DMS153 treated with DMSO at 0.1 percent for 48 hours (cell line): ENCODE data around the gene TFF1.

Experiments used
- DNase-seq: peaks from one replicate; lab custom pipeline; 2025; ENCODE audit not compliant: unreplicated experiment; lab: John Stamatoyannopoulos, UW

Gene TFF1

DNA sequence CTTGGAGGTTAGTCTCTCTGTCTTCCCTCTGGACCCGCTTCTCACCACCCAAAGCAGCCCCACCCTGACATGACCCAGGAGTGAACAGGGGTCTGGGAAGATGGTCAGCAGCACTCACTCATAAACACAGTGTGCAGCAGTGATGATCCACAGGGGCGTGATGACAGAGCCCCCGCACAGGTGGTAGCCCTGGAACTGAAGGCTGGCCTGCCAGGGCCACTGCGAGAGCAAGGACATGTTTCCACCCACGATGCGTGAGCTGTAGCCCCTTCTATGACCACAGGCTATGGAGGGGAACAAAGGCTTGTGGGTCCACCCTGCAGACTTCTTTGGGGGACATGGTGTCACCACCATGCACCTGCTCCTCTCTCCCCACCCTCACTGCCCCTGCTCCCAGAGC lies 16.6 kb upstream of the TFF1 start:
- no peak for DNase-seq

DNA sequence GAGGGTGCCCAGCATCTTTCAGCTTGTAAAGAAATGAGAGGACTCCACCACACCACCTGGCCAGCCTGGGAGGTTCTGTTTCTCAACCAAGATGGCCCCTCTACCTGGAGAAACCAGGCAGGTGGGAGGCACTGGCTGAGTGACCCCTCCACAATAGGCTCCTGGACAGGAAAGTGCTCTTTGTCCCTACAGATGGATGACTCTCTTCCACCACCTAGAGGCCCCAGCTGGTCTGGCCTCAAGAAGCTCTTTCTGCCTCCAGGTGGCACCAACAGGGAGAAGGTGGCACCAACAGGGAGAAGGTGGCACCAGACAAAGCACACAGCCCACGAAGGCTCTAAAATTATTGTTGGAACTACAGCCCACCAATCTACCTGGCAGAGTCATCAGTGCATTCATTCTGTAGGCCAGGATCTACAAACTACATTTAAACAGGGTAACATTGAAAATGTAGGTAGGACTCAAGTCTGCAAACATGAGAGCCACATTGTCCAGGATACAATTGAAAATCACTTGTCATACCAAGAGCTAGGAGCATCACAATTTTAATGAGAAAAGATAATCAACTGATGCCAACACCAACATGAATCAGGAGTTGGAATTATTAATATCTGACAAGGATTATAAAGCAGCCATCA lies 15.1 kb upstream of the TFF1 start:
- DNase-seq: peak; percentile 15

DNA sequence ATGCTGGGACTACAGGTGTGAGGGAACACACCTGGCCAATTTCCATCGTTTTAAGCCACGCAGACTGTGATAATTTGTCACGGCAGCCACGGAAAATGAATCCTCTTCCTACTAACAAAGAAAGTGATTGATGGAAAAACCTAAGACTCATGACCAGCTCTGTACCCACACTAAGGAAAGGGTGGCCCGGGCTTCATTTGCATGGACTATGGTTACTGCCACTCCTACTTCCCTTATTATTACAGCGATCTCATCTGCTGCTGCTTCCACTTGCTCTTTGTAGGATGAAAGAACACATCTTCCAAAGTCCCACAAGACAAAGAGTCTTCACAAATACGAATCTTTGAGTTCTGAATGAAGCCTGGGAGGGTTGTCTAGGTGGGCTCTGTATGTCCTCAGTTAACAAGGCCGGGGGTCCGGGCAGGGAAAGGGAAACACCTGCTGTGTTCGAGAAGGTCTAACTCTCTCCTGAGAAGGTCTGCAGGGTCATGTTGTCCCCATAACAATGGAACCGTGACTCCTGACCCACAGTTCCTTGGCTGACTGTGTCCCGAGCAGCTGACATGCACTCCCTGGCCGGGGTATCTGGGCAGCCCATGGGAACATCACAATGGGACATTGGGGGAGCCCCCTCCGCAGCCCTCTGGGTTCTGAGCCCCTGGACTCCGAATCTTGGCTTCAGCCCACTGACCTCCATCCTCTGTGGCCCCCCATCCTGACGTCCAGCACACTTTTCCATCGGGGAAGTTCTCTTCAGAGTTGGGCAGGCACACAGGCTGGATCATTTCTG lies 13.3 kb upstream of the TFF1 start:
- DNase-seq: no peak

DNA sequence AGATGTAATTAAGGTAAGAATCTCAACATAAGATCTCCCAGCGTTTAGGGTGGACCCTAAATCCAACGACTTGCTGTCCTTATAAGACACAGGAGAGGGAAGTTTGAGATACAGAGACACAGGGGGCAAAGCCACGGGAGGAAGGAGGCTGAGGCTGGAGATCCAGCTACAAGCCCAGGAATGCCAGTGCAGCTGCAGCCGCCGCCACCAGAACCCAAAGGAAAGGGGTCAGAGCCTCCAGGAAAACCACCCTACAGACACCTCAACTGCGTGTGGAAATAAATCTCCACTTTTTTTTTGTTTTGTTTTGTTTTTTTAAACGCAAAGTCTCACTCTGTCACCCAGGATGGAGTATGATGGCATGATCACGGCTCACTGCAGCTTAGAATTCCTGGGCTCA lies 12.1 kb upstream of the TFF1 start:
- no peak for DNase-seq

DNA sequence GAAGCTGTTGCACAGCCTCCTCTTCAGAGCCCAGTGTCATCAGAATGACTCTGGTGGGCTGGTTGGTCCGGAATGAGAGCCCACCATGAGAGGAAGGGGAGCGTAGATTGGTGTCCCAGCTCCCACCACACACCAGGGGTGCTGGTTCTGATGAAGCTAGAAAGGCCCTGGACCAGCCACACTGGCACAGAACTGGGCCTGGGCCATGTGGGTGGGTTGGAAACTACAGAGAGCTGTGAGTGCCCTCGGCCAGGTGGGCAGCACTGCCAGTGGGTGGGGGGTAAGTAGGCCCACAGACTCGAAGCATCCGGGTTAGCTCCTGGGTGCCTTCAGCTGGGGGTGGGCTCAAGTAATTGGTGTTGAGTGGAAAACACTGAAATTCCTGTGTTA lies 11.6 kb upstream of the TFF1 start:
- DNase-seq: no peak

GRCh38 chr21:42377211-42377950 lies 11.0 kb upstream of the TFF1 start:
- DNase-seq: no peak

DNA sequence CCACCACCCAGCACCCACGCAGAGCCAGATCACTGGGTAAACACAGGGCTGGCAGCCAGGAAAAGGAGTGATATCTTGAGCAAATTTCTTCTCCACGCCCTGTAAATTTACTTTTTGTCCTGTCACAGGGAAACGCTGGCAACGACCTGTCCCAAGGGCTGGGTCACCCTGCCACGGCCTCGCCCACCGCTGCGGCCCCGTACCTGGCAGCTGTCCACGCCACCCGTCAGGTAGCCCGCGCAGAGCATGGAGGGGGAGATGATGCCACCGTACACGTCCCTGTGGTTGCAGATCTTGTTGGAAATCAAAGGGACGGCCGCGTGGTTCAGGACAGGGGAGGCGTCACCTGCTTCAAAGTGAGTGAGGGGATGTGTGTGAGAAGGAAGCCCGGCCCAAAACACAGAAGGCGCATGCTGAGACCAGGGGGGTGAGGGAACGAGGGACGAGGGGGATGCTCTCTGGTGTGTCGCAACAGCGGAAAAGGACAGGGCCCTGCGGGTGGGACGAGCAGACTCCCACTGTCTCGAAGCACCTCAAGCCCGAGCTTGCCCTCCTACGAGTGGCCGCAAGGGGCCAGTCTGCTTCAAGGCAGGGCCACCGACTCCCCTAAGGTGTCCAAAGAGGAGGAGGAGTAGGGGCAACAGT lies 10.1 kb upstream of the TFF1 start:
- DNase-seq: no peak

GRCh38 chr21:42375966-42376337 lies 9.6 kb upstream of the TFF1 start:
- DNase-seq: no peak

DNA sequence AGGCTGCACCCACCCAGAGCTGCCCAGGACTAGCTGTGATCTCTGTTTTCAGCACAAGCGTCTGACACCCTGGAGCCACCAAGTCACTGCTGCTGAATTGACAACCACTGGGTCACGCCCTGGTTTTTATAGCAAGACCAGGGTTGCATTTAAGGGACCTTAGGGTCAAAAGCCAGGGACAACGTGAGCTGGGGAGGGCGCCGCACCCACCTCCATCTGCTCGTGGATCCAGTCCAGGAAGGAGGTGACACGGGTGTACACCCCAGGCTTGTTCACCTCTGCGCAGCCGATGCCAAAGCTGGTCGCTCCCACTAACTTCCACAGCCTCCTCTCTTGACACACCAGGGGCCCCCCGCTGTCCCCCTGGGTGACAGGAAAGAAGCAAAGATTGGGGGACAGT lies 9.2 kb upstream of the TFF1 start:
- no peak for DNase-seq

DNA sequence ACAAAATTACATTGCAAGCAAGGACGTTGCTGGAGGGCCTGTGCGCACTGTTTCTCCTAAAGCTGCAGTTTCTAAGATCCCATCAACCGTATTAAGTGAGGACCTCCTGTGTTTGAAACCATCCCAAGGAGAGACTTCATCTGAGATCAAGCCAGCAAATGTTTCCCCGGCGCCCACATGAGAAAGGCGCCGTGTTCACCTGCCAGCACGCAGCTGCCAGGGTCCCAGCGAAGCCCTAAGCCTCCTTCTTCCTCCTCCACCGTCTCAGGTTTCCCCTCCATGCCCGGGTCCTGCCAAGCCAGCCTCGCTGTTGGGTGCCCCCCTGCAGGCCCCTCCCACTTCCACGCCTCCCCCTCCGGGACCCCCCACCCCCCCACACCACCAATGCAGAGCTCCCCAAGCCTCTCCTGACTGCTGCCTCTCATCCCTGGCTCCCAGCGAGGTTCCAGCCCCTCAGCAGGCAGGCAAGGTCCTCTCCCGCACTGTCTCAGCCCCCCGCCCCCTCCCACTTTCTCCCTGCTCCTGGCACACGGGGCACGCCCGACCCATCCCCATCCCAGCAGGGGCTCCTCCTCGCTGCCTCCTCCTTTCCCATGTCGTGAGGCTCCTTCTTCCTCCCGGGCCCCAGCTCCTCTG lies 8.6 kb upstream of the TFF1 start:
- no peak for DNase-seq

DNA sequence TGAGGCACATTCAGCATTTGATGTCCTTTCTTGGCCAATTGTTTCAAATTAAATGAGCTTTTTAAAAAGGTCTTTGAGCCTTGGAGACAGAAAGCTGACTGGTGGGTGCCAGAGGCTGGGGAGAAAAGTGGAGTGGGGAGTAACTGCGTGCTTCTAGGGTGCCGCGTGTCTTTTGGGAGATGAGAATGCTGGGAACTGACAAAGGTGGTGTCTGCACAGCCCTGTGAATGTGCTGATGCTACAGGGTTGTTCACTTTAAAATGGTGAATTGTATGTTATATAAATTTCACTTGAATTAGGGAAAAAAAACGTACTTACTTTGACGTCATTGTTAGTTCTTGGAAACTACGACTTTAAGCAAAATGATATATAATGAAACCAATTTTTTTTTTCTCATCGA lies 8.1 kb upstream of the TFF1 start:
- no peak for DNase-seq

DNA sequence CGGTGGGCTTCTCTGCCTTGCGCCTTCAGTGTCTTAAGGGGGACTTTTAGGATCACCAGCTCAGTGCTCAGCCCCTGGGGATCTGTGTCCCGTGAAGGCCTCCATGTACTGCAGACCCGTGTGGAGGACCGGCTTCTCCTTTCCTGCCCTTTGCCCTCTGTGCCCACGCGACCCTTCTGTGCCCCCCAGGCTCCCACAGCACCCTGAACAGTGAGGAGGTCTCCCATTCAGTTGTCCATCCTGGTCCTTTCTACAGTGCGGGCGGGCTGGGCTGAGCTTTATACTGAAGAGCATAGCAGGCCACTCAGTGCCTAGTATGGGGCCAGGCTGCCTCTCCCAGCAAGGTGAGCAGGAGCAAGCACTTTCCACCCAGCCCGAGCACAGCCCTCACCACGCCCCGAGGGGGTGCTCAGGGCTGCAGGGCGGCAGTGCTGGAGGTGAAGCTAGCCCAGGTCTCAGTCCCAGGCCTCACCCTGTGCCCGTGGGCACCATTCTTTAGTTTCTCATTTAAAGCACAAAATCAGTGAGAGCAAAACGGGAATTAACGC lies 7.6 kb upstream of the TFF1 start:
- DNase-seq: no peak

GRCh38 chr21:42373196-42373907 lies 7.0 kb upstream of the TFF1 start:
- DNase-seq: no peak

DNA sequence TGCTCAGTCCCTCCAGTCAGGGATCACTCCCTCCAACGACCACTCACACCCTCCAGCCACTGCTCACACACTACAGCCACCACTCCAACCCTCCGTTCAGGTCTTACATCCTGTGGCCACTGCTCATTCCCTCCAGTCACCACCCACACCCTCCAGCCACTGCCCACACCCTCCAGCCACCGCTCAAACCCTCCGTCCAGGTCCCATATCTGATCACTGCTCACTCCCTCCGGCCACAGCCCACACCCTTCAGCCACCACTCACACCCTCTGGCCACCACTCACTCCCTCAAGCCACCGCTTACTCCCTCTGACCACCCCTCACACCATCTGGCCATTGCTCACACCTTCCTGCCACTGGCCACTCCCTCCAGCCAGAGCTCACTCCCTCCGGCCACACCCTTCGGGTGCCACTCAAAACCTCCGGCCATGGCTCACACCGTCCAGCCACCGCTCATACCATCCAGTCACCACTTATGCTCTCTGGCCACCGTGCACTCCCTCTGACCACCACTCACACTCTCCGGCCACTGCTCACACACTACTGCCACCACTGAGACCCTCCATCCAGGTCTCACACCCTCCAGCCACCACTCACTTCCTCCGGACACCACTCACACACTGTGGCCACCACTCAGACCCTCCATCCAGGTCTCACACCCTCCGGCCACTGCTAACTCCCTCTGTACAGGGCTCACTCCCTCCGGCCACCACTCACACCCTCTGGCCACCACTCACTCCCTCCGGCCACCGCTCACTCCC lies 4.7 kb upstream of the TFF1 start:
- no peak for DNase-seq

DNA sequence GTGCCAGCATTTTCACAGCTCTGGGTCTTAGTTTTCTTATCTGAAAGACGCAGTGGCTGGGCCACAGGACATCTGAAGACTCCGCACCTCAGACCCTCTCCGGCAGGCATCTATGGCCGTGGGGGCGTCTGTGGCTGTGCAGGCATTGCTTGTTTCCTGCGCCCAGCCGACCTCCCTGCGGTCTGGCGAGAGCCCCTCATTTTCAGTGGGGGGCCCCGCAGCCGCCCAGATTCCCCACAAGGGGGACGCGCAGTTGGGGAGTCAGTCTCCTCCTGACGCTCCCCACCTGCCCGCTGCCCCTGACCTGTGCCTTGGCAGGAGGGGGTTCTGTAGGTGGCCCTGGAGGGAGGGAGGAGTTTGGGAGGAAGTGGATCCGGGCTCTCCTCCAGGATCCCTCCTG lies 3.5 kb upstream of the TFF1 start:
- DNase-seq: no peak

DNA sequence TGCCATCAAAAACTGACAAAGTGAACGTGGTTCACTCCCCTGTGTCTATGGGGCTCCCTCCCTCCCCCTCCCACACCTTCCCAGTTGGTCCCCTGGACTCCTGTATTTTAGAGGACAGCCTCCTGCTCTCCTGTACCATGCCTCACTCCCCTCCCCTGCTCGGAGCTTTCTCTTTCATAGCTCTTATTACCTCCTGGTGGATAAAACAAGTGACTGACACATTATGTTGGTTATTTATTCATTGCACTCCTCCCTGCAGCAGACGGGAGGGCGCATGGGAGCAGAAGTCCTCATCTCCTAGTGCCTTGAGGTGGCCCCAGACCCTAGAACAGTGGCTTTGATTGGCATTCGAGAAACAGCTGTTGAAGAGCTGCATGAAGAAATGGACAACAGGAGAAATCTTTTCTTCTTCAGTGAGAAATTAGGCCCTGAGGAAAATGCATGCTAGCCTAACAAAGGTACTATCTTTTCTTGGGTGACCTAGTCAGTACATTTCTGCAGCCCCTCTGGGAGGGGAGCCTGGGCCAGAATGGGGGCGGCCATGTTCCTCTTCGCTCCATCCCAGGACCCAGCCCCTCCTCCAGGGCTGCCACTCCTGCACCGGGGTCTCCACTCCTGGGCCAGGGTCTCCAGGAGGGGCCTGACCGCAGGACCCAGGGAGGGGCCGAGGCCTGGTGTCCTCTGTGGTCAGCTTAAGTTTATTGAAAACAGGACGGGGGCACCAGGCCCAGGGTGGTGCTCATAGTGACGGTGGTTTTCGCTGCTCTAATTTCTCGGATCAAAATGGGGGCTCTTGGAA lies 1.2 kb upstream of the TFF1 start:
- no peak for DNase-seq

GRCh38 chr21:42365770-42366169 lies 565 bp downstream of the TFF1 start:
- no peak for DNase-seq

- no peak for DNase-seq
These were observed 1.9 kb downstream of the TFF1 start for GRCh38 chr21:42364304-42364865.

- no peak for DNase-seq
These were observed 3.0 kb downstream of the TFF1 start for GRCh38 chr21:42363312-42363711.
